Motor neuron (in vitro differentiated cells): Measurements from ENCODE around the gene PTPN18. TPM values are rescaled to one million over a fixed set of nuclear protein-coding genes. Genes with fewer than 3 reads are reported as not detected.

Experiments
- ATAC-seq, 8 experiments: fragments of 200-7000 bp; cut with Tn5 transposase; replicated peaks in 6 of 8; 2 replicates each; pipeline ENCODE4 v1.8.0; 2021; ENCODE audit warnings: mild to moderate bottlenecking in 8 of 8, moderate library complexity in 8 of 8
- H3K27ac ChIP-seq, 2 donors: fragments of 250-450 bp; sonication (Bioruptor Pico); 2 replicates each; pipeline ENCODE4 v1.9.0; 2021; ENCODE audit warnings: antibody characterized with exemption in 2 of 2, mild to moderate bottlenecking in 2 of 2, moderate library complexity in 1 of 2
- H3K4me1 ChIP-seq, 2 donors: fragments of 250-450 bp; sonication (Bioruptor Pico); replicated peaks in 1 of 2; 2 replicates each; pipeline ENCODE4 v1.6.1; 2021; ENCODE audit warnings: antibody characterized with exemption in 2 of 2, mild to moderate bottlenecking in 2 of 2, moderate library complexity in 1 of 2
- H3K4me3 ChIP-seq, 5 donors: fragments of 250-450 bp; sonication (Bioruptor Pico); 2 replicates each; pipeline ENCODE4 v1.9.0; 2021; ENCODE audit warnings: antibody characterized with exemption in 5 of 5, mild to moderate bottlenecking in 5 of 5, moderate library complexity in 4 of 5
- WGBS, 10 experiments: fragments of 450-650 bp; shearing (Covaris generic); methylation state at CpG; one replicate each; pipeline ENCODE4 v1.0.0; 2022; 5-methylcytosine and 5-hydroxymethylcytosine counted together
- in situ Hi-C, 9 experiments: fragments of 400-800 bp; cut with MboI; loops; one replicate each; pipeline ENCODE4 v1.15.0; 2021; ENCODE audit warnings: low sequenced_read_pairs in 9 of 9, low pct_unique_long_range_greater_than_20kb in 2 of 9; ENCODE audit not compliant: unreplicated experiment in 9 of 9
- total RNA-seq, 8 experiments: library from RNA; unstranded; fragments of 300-600 nt; gene quantifications; 2 replicates each; pipeline versions ENCODE4 v1.2.3 to v1.2.4, GENCODE V29; 2022

PTPN18 gene
- total RNA-seq, 8 experiments from 2014 or later = 11.7 to 34.2 (median 17.7) TPM

GRCh38 chr2:130342533-130343275 is 13.2 kb upstream of the PTPN18 start, which contains the start of gene IMP4:
TSS of gene IMP4 (plus strand) at chr2:130342897. CDS start at chr2:130342933, 36 bp downstream.
- H3K4me3 ChIP-seq = peak within 1 kb of the TSS; percentile 78 to 91 (median 83)
- 0 to 3% (median 0%) methylated on average over 2 to 45 of the region's 60 CpGs; no CpG with 5 or more reads in 3 of the 10 experiments for WGBS, 10 experiments
- in situ Hi-C loops = loop anchor here in 6 of 9 experiments (25.0 kb wide), 3 partner anchors 155 to 405 kb away; partner anchors contain the start of genes MZT2B (in 3 of the 6), SMPD4 (in 3 of the 6) and TUBA3E (in 3 of the 6)
- peak within 1 kb of the TSS; percentile 88 to 94 for H3K27ac ChIP-seq
- ATAC-seq = peak; percentile 83 to 93 (median 91)
- H3K4me1 ChIP-seq = peaks cover 4 to 14% of the 10 kb centered on the region in 2 donors

- in situ Hi-C loops = loop anchor here in 6 of 9 experiments (25.0 kb wide), 3 partner anchors 157 to 407 kb away; partner anchors contain the start of genes MZT2B (in 3 of the 6), SMPD4 (in 3 of the 6) and TUBA3E (in 3 of the 6)
- H3K4me1 ChIP-seq = peaks cover 4 to 10% of the 10 kb centered on the region in 2 donors
- no peak for ATAC-seq
- H3K4me3 ChIP-seq = no peak overlapping the region
- H3K27ac ChIP-seq = no peak overlapping the region
- WGBS, 10 experiments = 80 to 100% (median 95%) methylated on average over 1 to 4 of the region's 4 CpGs; no CpG with 5 or more reads in 4 of the 10 experiments
Measured at GRCh38 chr2:130344578-130344977, 11.3 kb upstream of the PTPN18 start.

- in situ Hi-C loops = loop anchor here in 6 of 9 experiments (25.0 kb wide), 3 partner anchors 158 to 408 kb away; partner anchors contain the start of genes MZT2B (in 3 of the 6), SMPD4 (in 3 of the 6) and TUBA3E (in 3 of the 6)
- H3K4me1 ChIP-seq = peaks cover 4 to 10% of the 10 kb centered on the region in 2 donors
- no peak for ATAC-seq
- no peak overlapping the region for H3K27ac ChIP-seq
- H3K4me3 ChIP-seq = no peak overlapping the region
- 88 to 100% (median 100%) methylated on average over 2 to 9 of the region's 13 CpGs; no CpG with 5 or more reads in 3 of the 10 experiments for WGBS, 10 experiments
Measured at GRCh38 chr2:130345091-130345490, 10.8 kb upstream of the PTPN18 start.

- H3K4me3 ChIP-seq = no peak overlapping the region
- peaks cover 4 to 10% of the 10 kb centered on the region in 2 donors for H3K4me1 ChIP-seq
- no peak for ATAC-seq
- in situ Hi-C loops = loop anchor here in 6 of 9 experiments (25.0 kb wide), 3 partner anchors 158 to 408 kb away; partner anchors contain the start of genes MZT2B (in 3 of the 6), SMPD4 (in 3 of the 6) and TUBA3E (in 3 of the 6)
- WGBS, 10 experiments = 90 to 94% (median 93%) methylated on average over 2 to 3 of the region's 21 CpGs; no CpG with 5 or more reads in 7 of the 10 experiments
- H3K27ac ChIP-seq = no peak overlapping the region
Measured at GRCh38 chr2:130345611-130346010, 10.2 kb upstream of the PTPN18 start.

GRCh38 chr2:130346041-130346740 is 9.7 kb upstream of the PTPN18 start:
- 20 to 100% (median 100%) methylated on average over 1 to 9 of the region's 26 CpGs; no CpG with 5 or more reads in 4 of the 10 experiments for WGBS, 10 experiments
- in situ Hi-C loops = loop anchor here in 6 of 9 experiments (25.0 kb wide), 3 partner anchors 159 to 409 kb away; partner anchors contain the start of genes MZT2B (in 3 of the 6), SMPD4 (in 3 of the 6) and TUBA3E (in 3 of the 6)
- Histone ChIP-seq H3K4me3 (no peak overlapping the region), H3K27ac (no peak overlapping the region), H3K4me1 (peaks cover 6 to 8% of the 10 kb centered on the region in 2 donors)
- ATAC-seq = no peak

GRCh38 chr2:130346741-130347066 is 9.2 kb upstream of the PTPN18 start:
- WGBS, 10 experiments = 83 to 95% methylated on average over 3 of the region's 4 CpGs; no CpG with 5 or more reads in 8 of the 10 experiments
- in situ Hi-C loops = loop anchor here in 6 of 9 experiments (25.0 kb wide), 3 partner anchors 159 to 409 kb away; partner anchors contain the start of genes MZT2B (in 3 of the 6), SMPD4 (in 3 of the 6) and TUBA3E (in 3 of the 6)
- Histone ChIP-seq H3K27ac (no peak overlapping the region), H3K4me3 (no peak overlapping the region), H3K4me1 (peaks cover 11 to 12% of the 10 kb centered on the region in 2 donors)
- no peak for ATAC-seq

GRCh38 chr2:130347220-130347925 is 8.5 kb upstream of the PTPN18 start:
- Histone ChIP-seq H3K27ac (no peak overlapping the region), H3K4me3 (no peak overlapping the region), H3K4me1 (peaks cover 18% of the 10 kb centered on the region in 2 donors)
- no peak for ATAC-seq
- in situ Hi-C loops = loop anchor here in 6 of 9 experiments (25.0 kb wide), 3 partner anchors 160 to 410 kb away; partner anchors contain the start of genes MZT2B (in 3 of the 6), SMPD4 (in 3 of the 6) and TUBA3E (in 3 of the 6)
- WGBS, 10 experiments = 79 to 98% (median 94%) methylated on average over 1 to 7 of the region's 7 CpGs

GRCh38 chr2:130349174-130349573 is 6.7 kb upstream of the PTPN18 start:
- no peak overlapping the region for H3K4me3 ChIP-seq
- no peak for ATAC-seq
- H3K27ac ChIP-seq = no peak overlapping the region
- WGBS, 10 experiments = 94 to 100% (median 100%) methylated on average over 1 to 3 of the region's 3 CpGs; no CpG with 5 or more reads in 2 of the 10 experiments
- peaks cover 28 to 31% of the 10 kb centered on the region in 2 donors for H3K4me1 ChIP-seq
- in situ Hi-C loops = loop anchor here in 6 of 9 experiments (25.0 kb wide), 3 partner anchors 162 to 412 kb away; partner anchors contain the start of genes MZT2B (in 3 of the 6), SMPD4 (in 3 of the 6) and TUBA3E (in 3 of the 6)

GRCh38 chr2:130351711-130352110 is 4.1 kb upstream of the PTPN18 start:
- H3K27ac ChIP-seq = peak overlapping the region; percentile 14 to 59

GRCh38 chr2:130352237-130352636 is 3.6 kb upstream of the PTPN18 start:
- in situ Hi-C loops = no loop called here
- H3K4me1 ChIP-seq = peaks cover 38 to 40% of the 10 kb centered on the region in 2 donors
- 0 to 80% (median 50%) methylated on average over 1 to 4 of the region's 7 CpGs; no CpG with 5 or more reads in 1 of the 10 experiments for WGBS, 10 experiments
- peak overlapping the region; percentile 14 to 59 for H3K27ac ChIP-seq
- peak overlapping the region in 1 of 5 donors; percentile 6 for H3K4me3 ChIP-seq
- no peak for ATAC-seq

More at GRCh38 chr2:130351711-130352110, 4.1 kb upstream of the PTPN18 start:
- WGBS, 10 experiments = 0 to 68% (median 22%) methylated on average over 1 to 5 of the region's 7 CpGs; no CpG with 5 or more reads in 4 of the 10 experiments
- Histone ChIP-seq H3K4me3 (peak overlapping the region in 1 of 5 donors; percentile 6), H3K4me1 (peaks cover 38 to 40% of the 10 kb centered on the region in 2 donors)
- in situ Hi-C loops = no loop called here
- ATAC-seq = peak in 5 of 8 experiments; percentile 20 to 43 (median 29)

- H3K4me3 ChIP-seq = peak overlapping the region in 2 of 5 donors; percentile 49 to 54
- H3K4me1 ChIP-seq = peaks cover 38 to 40% of the 10 kb centered on the region in 2 donors
- 60 to 100% methylated on average over 1 of the region's 7 CpGs; no CpG with 5 or more reads in 8 of the 10 experiments for WGBS, 10 experiments
- in situ Hi-C loops = no loop called here
- ATAC-seq = no peak
- no peak overlapping the region for H3K27ac ChIP-seq
Measured at GRCh38 chr2:130353291-130354138, 2.3 kb upstream of the PTPN18 start.
